ENCODE results near the gene CD81.

Gene CD81

GRCh38 chr11:2421226-2421994, 44.3 kb downstream of the CD81 start:
- no peak for DNase-seq (ENCODE audit: low read depth)

DNA sequence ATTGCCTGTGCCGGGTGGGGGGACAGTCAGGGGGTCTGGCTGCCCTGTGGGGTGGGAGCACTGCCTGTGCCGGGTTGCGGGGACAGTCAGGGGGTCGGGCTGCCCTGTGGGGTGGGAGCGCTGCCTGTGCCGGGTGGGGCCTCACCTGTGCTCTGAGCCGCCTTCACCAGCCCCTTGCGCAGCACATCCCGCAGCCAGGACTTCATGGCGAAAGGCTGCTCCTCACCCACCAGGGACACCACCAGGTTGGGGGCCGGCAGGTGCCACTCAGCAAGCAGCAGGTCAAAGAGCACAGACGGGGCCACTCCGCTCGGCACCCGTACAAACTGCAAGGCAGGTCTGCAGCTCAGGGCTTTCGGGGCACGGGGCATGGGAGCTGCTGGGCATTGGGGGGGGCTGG, 44.9 kb downstream of the CD81 start:
- DNase-seq (ENCODE audit: low read depth): no peak

- DNase-seq (ENCODE audit: low read depth): no peak
Measured at GRCh38 chr11:2422461-2423156, 45.5 kb downstream of the CD81 start.

- no peak for DNase-seq (ENCODE audit: low read depth)
Measured at GRCh38 chr11:2423157-2424025, 46.3 kb downstream of the CD81 start.

- no peak for DNase-seq (ENCODE audit: low read depth)
Measured at GRCh38 chr11:2424811-2425495, 47.8 kb downstream of the CD81 start.

GRCh38 chr11:2425506-2425905, 48.4 kb downstream of the CD81 start:
- no peak for DNase-seq (ENCODE audit: low read depth)

DNA sequence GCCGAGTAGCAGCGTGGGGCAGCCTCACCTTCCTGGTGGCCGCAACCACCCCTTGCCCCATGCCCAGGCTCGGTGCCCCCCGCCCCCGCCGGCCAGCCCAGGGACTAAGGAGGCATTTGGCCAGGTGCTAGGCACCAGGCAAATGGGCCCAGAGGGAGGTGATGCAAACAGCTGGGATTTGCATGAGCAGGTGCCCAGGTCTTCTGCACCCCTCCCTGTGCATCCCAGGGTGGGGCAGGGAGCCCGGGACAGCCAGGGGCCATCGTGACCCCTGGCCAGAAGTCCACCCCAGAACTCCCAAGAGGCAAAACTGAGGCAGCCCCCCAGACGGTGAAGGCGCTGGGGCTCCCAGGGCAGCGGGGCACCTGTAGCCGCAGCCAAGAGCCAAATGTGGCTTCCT, 49.1 kb downstream of the CD81 start:
- DNase-seq (ENCODE audit: low read depth): no peak

- no peak for DNase-seq (ENCODE audit: low read depth)
Measured at GRCh38 chr11:2426826-2427521, 49.9 kb downstream of the CD81 start.

- DNase-seq (ENCODE audit: low read depth): no peak
Measured at GRCh38 chr11:2427721-2428321, 50.7 kb downstream of the CD81 start.

DNA sequence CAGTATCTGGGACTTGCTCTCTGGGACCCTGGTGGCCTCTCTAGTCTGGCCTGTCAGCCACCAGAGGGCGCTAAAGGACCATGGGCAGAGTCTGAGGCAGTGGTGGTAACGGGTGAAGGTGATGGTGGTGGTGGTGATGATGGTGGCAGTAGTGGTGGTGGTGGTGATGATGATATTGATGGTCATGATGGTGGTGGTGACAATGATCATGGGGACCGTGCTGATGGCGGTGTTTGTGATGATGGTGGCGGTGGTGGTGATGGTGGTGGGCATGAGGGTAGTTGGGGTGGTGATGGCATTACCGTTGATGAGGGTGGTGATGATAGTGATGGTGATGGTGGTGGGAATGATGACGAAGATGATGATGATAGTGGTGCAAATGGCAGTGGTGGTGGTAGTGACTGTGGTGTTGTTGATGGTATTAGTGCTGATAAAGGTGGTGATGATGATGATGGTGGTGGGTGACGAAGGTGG, 51.2 kb downstream of the CD81 start:
- DNase-seq (ENCODE audit: low read depth): peak; percentile 78

- DNase-seq (ENCODE audit: low read depth): no peak
Measured at GRCh38 chr11:2431395-2431794, 54.3 kb downstream of the CD81 start.

GRCh38 chr11:2432171-2432621, 55.1 kb downstream of the CD81 start:
- DNase-seq (ENCODE audit: low read depth): no peak

DNA sequence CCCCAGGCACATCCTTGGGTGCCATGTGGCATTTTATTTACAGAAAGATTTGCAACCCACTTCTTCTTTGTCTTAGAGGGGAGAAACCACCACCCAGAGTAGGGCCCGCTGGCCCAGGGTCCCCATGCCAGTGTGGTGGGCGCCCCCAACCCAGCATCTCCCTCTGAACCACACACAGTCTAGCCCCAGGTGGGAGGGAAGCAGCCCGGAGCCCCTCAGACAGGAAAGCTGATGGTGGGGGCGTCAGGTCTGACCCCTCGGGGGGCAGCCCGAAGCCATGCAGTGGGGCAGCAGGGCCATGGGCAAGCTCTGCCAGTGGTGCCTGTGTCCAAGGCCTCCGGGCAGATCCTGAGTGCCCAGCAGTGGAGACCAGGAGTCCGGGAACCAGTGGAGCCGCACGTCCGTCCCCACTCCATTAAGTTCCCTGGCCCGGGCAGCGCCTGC, 55.5 kb downstream of the CD81 start:
- DNase-seq (ENCODE audit: low read depth): no peak

DNA sequence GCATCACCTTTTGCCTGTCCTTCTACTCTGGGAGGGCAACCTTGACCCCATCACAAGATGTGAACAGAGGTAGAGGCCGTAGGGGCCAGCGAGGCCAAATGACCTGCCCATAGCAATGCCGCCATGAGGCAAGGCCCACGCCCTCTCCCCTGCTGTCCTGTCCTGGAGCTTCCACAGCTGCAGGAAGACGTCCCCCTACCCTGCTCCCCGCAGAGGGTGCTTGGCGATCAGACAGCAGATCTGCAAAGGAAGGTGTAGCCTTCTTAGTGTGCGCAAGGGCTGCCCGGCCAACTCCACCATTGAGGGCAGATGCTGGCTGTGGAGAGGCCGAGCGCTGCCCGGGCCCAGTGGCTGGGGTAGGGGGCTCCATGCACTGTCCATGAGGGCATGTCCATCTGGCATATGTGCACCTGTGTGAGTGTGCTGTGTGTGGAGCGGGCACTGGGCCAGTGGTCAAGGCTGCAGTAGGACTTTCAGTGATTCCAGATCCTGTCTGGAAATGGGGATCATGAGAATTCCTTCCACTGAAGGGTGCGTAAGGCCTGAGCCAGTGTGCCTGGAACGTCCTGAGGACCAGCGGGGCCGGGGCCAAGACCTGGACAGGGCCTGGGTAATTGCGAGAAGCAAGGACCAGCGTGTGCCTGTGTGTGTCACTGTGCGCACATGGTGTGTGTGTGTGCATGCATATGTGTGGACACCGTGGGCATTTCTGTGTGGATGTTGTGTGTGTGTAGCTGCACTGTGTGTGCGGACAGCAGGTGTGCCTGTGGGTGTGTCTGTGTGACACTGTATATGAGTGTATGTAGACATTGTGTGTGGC, 56.2 kb downstream of the CD81 start:
- no peak for DNase-seq (ENCODE audit: low read depth)

GRCh38 chr11:2434008-2434407, 56.9 kb downstream of the CD81 start:
- DNase-seq (ENCODE audit: low read depth): no peak

GRCh38 chr11:2434506-2435255, 57.6 kb downstream of the CD81 start:
- DNase-seq (ENCODE audit: low read depth): no peak

GRCh38 chr11:2435288-2436012, 58.3 kb downstream of the CD81 start:
- DNase-seq (ENCODE audit: low read depth): no peak

GRCh38 chr11:2436013-2436520, 59.0 kb downstream of the CD81 start:
- no peak for DNase-seq (ENCODE audit: low read depth)

Measured in activated T-helper 9 cell treated with anti-CD3 and anti-CD28 coated beads, Interleukin-2, amount 50 U/mL, for 16 hours (primary cell).